OCI-LY1 (cell line): Measurements from ENCODE around the gene NSRP1.

Source experiments
- H2AFZ ChIP-seq: fragments of 200-600 bp; sonication (generic), shearing (Covaris generic); 2 replicates; pipeline ENCODE4 v1.6.0; 2014; ENCODE audit warnings: antibody characterized with exemption, mild to moderate bottlenecking, low read length
- H3F3A ChIP-seq: fragments of 200-600 bp; sonication (generic), shearing (Covaris generic); 2 replicates; pipeline ENCODE4 v1.6.0; 2014; ENCODE audit warnings: mild to moderate bottlenecking, antibody characterized with exemption, low read length, moderate library complexity; ENCODE audit not compliant: insufficient read depth
- H3K27ac ChIP-seq: fragments of 200-600 bp; sonication (generic); 2 replicates; pipeline ENCODE4 v1.5.1; 2014; ENCODE audit warnings: low read length, mixed run types, mild to moderate bottlenecking, low read depth; ENCODE audit not compliant: poor library complexity, severe bottlenecking
- H3K27me3 ChIP-seq: fragments of 200-600 bp; sonication (generic); 2 replicates; pipeline ENCODE4 v1.6.0; 2014; ENCODE audit warnings: antibody characterized with exemption, mild to moderate bottlenecking, low read length, moderate library complexity; ENCODE audit not compliant: insufficient read depth
- H3K36me3 ChIP-seq: fragments of 200-600 bp; sonication (generic); 2 replicates; pipeline ENCODE4 v1.6.1; 2014; ENCODE audit warnings: mild to moderate bottlenecking, antibody characterized with exemption, low read length, moderate library complexity, mixed read lengths; ENCODE audit not compliant: insufficient read depth
- H3K4me1 ChIP-seq: fragments of 200-600 bp; sonication (generic); 2 replicates; pipeline ENCODE4 v1.5.1; 2014; ENCODE audit warnings: mild to moderate bottlenecking, low read length, moderate library complexity; ENCODE audit not compliant: insufficient read depth, severe bottlenecking
- H3K4me2 ChIP-seq: fragments of 200-600 bp; sonication (generic), shearing (Covaris generic); 2 replicates; pipeline ENCODE4 v1.6.1; 2014; ENCODE audit warnings: low read length
- H3K4me3 ChIP-seq: fragments of 200-600 bp; sonication (generic); 2 replicates; pipeline ENCODE4 v1.5.1; 2014; ENCODE audit warnings: low read length, low read depth, mild to moderate bottlenecking, mixed read lengths; ENCODE audit not compliant: poor library complexity, severe bottlenecking
- H3K79me2 ChIP-seq: fragments of 200-600 bp; shearing (Covaris generic); 2 replicates; pipeline ENCODE4 v1.6.1; 2016; ENCODE audit warnings: mixed run types, low read length, mixed read lengths; ENCODE audit not compliant: insufficient read depth
- H3K9ac ChIP-seq: fragments of 200-600 bp; sonication (generic), shearing (Covaris generic); 2 replicates; pipeline ENCODE4 v1.6.1; 2014; ENCODE audit warnings: mild to moderate bottlenecking, low read length, mixed read lengths
- H3K9me2 ChIP-seq: fragments of 200-600 bp; sonication (generic), shearing (Covaris generic); 2 replicates; pipeline ENCODE4 v1.6.1; 2014; ENCODE audit warnings: low read depth, mild to moderate bottlenecking, low read length, mixed read lengths
- H3K9me3 ChIP-seq: fragments of 200-600 bp; shearing (Covaris generic); 2 replicates; pipeline ENCODE4 v1.6.1; 2014; ENCODE audit warnings: low read length, mixed read lengths
- H4K20me1 ChIP-seq: fragments of 200-600 bp; sonication (generic), shearing (Covaris generic); 2 replicates; pipeline ENCODE4 v1.6.0; 2016; ENCODE audit warnings: mild to moderate bottlenecking, low read length; ENCODE audit not compliant: insufficient read depth
- CTCF ChIP-seq: fragments of 200-600 bp; sonication (generic), shearing (Covaris generic); IDR thresholded peaks from 2 replicates; pipeline ENCODE4 v1.5.1; 2017; ENCODE audit warnings: mild to moderate bottlenecking, antibody characterized with exemption, low read length, moderate library complexity, mixed read lengths
- EZH2 ChIP-seq: fragments of 200-600 bp; sonication (generic), shearing (Covaris generic); IDR thresholded peaks from 2 replicates; pipeline ENCODE4 v1.8.0; 2017; ENCODE audit warnings: borderline replicate concordance, mixed run types, mild to moderate bottlenecking, antibody characterized with exemption, low read length, moderate library complexity, mixed read lengths

Gene NSRP1

GRCh38 chr17:30091121-30091670 is 25.4 kb upstream of the NSRP1 start:
- no peaks in the 10 kb centered on the region for H3K79me2 ChIP-seq
- H3K4me1 ChIP-seq = no peaks in the 10 kb centered on the region
- H3K9me3 ChIP-seq = no peaks in the 10 kb centered on the region
- no peaks in the 10 kb centered on the region for H3F3A ChIP-seq
- no peaks in the 10 kb centered on the region for H3K9me2 ChIP-seq
- H3K4me2 ChIP-seq = no peak overlapping the region
- peaks cover 11% of the 10 kb centered on the region; the same call in 1 of the 2 replicates for H3K27me3 ChIP-seq
- H3K4me3 ChIP-seq = no peak overlapping the region
- H3K9ac ChIP-seq = no peak overlapping the region
- TF ChIP-seq EZH2 = no peak
- no peak for TF ChIP-seq CTCF
- no peaks in the 10 kb centered on the region for H3K36me3 ChIP-seq
- no peak overlapping the region for H3K27ac ChIP-seq
- H2AFZ ChIP-seq = no peak overlapping the region
- H4K20me1 ChIP-seq = no peaks in the 10 kb centered on the region

GRCh38 chr17:30091771-30092170 is 24.8 kb upstream of the NSRP1 start:
- Histone ChIP-seq H3K4me1 (no peaks in the 10 kb centered on the region), H3K4me3 (no peak overlapping the region), H3K9me3 (no peaks in the 10 kb centered on the region), H3K9ac (no peak overlapping the region), H3K27ac (no peak overlapping the region), H3K4me2 (no peak overlapping the region), H2AFZ (no peak overlapping the region), H3K36me3 (no peaks in the 10 kb centered on the region), H4K20me1 (no peaks in the 10 kb centered on the region), H3K79me2 (no peaks in the 10 kb centered on the region), H3K9me2 (no peaks in the 10 kb centered on the region), H3K27me3 (peaks cover 11% of the 10 kb centered on the region; the same call in 1 of the 2 replicates), H3F3A (no peaks in the 10 kb centered on the region)
- TF ChIP-seq CTCF (no peak), EZH2 (no peak)

- TF ChIP-seq CTCF (no peak), EZH2 (no peak)
- Histone ChIP-seq H2AFZ (no peak overlapping the region), H3K79me2 (no peaks in the 10 kb centered on the region), H3K4me2 (no peak overlapping the region), H3K9me3 (no peaks in the 10 kb centered on the region), H3K9me2 (no peaks in the 10 kb centered on the region), H3K9ac (no peak overlapping the region), H4K20me1 (no peaks in the 10 kb centered on the region), H3K4me3 (no peak overlapping the region), H3K36me3 (no peaks in the 10 kb centered on the region), H3K27ac (no peak overlapping the region), H3F3A (no peaks in the 10 kb centered on the region), H3K4me1 (no peaks in the 10 kb centered on the region), H3K27me3 (peaks cover 9% of the 10 kb centered on the region; the same call in 1 of the 2 replicates)
Observed at GRCh38 chr17:30092886-30093285, 23.7 kb upstream of the NSRP1 start.
